Ishikawa (cell line): ENCODE data around the gene CCDC51.

Experiments used
- CEBPB ChIP-seq: IDR thresholded peaks from 2 replicates; pipeline ENCODE4 v1.6.1; 2012
- NFIC ChIP-seq: IDR thresholded peaks from 2 replicates; pipeline ENCODE4 v1.6.1; 2012
- TCF12 ChIP-seq: IDR thresholded peaks from 2 replicates; pipeline ENCODE4 v1.6.1; 2012; ENCODE audit warnings: low read depth
- TF ChIP-seq, protein P1 (sequence below): IDR thresholded peaks from 2 replicates; pipeline ENCODE4 v1.6.1; 2012; ENCODE audit warnings: low read depth, mild to moderate bottlenecking

DNA sequence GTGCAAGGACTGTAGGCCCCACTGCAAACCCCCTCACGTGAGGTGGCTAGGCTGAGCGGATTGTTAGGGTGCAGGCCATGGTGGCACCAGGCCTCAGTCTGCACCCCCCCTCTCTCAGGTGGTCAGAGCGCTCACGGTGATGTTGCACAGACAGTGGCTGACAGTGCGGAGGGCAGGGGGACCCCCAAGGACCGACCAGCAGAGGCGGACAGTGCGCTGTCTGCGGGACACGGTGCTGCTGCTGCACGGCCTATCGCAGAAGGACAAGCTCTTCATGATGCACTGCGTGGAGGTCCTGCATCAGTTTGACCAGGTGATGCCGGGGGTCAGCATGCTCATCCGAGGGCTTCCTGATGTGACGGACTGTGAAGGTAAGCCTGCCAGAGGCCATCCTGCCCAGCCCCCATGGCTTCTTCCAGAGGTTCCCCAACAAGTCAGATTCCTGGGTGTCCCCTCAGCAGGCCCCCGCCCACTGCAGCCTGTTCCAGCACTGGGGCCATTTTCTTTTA is 24.8 kb upstream of the CCDC51 start:
- TF ChIP-seq NFIC (no peak), CEBPB (no peak), TCF12 (no peak)
- TF ChIP-seq, protein P1, sequence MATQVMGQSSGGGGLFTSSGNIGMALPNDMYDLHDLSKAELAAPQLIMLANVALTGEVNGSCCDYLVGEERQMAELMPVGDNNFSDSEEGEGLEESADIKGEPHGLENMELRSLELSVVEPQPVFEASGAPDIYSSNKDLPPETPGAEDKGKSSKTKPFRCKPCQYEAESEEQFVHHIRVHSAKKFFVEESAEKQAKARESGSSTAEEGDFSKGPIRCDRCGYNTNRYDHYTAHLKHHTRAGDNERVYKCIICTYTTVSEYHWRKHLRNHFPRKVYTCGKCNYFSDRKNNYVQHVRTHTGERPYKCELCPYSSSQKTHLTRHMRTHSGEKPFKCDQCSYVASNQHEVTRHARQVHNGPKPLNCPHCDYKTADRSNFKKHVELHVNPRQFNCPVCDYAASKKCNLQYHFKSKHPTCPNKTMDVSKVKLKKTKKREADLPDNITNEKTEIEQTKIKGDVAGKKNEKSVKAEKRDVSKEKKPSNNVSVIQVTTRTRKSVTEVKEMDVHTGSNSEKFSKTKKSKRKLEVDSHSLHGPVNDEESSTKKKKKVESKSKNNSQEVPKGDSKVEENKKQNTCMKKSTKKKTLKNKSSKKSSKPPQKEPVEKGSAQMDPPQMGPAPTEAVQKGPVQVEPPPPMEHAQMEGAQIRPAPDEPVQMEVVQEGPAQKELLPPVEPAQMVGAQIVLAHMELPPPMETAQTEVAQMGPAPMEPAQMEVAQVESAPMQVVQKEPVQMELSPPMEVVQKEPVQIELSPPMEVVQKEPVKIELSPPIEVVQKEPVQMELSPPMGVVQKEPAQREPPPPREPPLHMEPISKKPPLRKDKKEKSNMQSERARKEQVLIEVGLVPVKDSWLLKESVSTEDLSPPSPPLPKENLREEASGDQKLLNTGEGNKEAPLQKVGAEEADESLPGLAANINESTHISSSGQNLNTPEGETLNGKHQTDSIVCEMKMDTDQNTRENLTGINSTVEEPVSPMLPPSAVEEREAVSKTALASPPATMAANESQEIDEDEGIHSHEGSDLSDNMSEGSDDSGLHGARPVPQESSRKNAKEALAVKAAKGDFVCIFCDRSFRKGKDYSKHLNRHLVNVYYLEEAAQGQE: no peak
